Suprapubic skin (tissue), 4 donors: ENCODE measurements around the gene CFLAR. TPM values are rescaled to one million over a fixed set of nuclear protein-coding genes. Genes with fewer than 3 reads are reported as not detected.

Experiments
- DNase-seq, 2 donors: peaks; one replicate each; pipeline ENCODE4 v3.0.0-alpha.2; 2019; ENCODE audit warnings: low spot score in 2 of 2
- H3K27ac ChIP-seq: fragments of 200-600 bp; sonication (generic); one replicate; pipeline ENCODE4 v1.5.1; 2019
- H3K27me3 ChIP-seq: fragments of 200-600 bp; sonication (generic); one replicate; pipeline ENCODE4 v1.5.1; 2019
- H3K36me3 ChIP-seq: fragments of 200-600 bp; sonication (generic); one replicate; pipeline ENCODE4 v1.5.1; 2019
- H3K4me1 ChIP-seq: fragments of 200-600 bp; sonication (generic); one replicate; pipeline ENCODE4 v1.5.1; 2019
- H3K4me3 ChIP-seq: fragments of 200-600 bp; sonication (generic); one replicate; pipeline ENCODE4 v1.5.1; 2019; ENCODE audit warnings: mild to moderate bottlenecking
- H3K9me3 ChIP-seq: fragments of 200-600 bp; sonication (generic); one replicate; pipeline ENCODE4 v1.5.1; 2019
- CTCF ChIP-seq, 2 donors: fragments of 200-600 bp in 1 of 2; fragments of 450-650 bp in 1 of 2; sonication (generic) in 1 of 2; IDR thresholded peaks; one replicate each; pipeline ENCODE4 v1.5.1; 2016 to 2019; ENCODE audit warnings: antibody characterized with exemption in 2 of 2, mild to moderate bottlenecking in 1 of 2, moderate library complexity in 1 of 2
- EP300 ChIP-seq: sonication (generic); formaldehyde crosslinking; IDR thresholded peaks from one replicate; pipeline ENCODE4 v1.6.1; 2017; ENCODE audit warnings: antibody characterized with exemption
- POLR2A ChIP-seq, 2 donors: fragments of 450-650 bp; IDR thresholded peaks; one replicate each; pipeline ENCODE4 v1.6.1; 2017; ENCODE audit warnings: antibody characterized with exemption in 2 of 2, mild to moderate bottlenecking in 2 of 2, moderate library complexity in 2 of 2
- POLR2AphosphoS5 ChIP-seq, 3 donors: sonication (generic); formaldehyde crosslinking; IDR thresholded peaks; one replicate each; pipeline ENCODE4 v1.6.1; 2017; ENCODE audit warnings: antibody characterized with exemption in 3 of 3
- WGBS: methylation state at CpG from one replicate; pipeline ENCODE4 v1.1.5; 2018; 5-methylcytosine and 5-hydroxymethylcytosine counted together
- total RNA-seq, 4 donors: library from RNA; depleted of rRNA; stranded (reverse); fragments of >200 nt; gene quantifications; one replicate each; pipeline ENCODE4 v1.1.0, GENCODE V29; 2016

CFLAR gene
- total RNA-seq, 4 donors from 2014 or later: 116 to 250 (median 147) TPM

GRCh38 chr2:201200345-201200744 is 84.4 kb downstream of the CFLAR start:
- WGBS: 74% methylated on average over 8 of the region's 8 CpGs
- Histone ChIP-seq H3K4me1 (no peaks in the 10 kb centered on the region), H3K27ac (no peak overlapping the region), H3K9me3 (no peaks in the 10 kb centered on the region), H3K27me3 (no peaks in the 10 kb centered on the region), H3K36me3 (peaks cover 15% of the 10 kb centered on the region), H3K4me3 (no peak overlapping the region)
- no peak for DNase-seq
- no peak for TF ChIP-seq POLR2A (IDR thresholded peaks at IDR 0.05)
- TF ChIP-seq CTCF (IDR thresholded peaks at IDR 0.05): no peak
- TF ChIP-seq EP300: no peak
- no peak for TF ChIP-seq POLR2AphosphoS5 (IDR thresholded peaks at IDR 0.05)

DNA sequence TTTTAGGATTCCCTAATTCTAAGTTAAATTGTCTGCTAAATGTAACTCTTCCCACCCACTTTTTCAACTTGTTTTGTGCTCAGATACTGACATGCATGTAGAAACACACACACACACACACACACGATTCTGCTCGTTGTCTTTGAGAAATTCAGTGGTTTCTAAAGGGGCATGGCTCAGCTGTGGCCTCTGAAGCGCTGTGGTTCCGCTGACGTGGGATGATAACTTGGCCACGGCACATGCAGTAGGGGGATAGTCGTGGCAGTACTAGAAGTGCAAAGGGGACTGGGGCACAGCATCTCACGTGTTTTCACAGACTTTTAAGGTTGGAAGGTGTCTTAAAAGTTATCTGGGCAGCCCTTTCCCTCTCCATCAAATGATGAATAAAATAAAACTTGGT is 85.4 kb downstream of the CFLAR start:
- no peaks in the 10 kb centered on the region for H3K9me3 ChIP-seq
- 94% methylated on average over 8 of the region's 8 CpGs for WGBS
- H3K27ac ChIP-seq: no peak overlapping the region
- H3K36me3 ChIP-seq: peaks cover 5% of the 10 kb centered on the region
- H3K27me3 ChIP-seq: no peaks in the 10 kb centered on the region
- DNase-seq: no peak
- TF ChIP-seq CTCF (IDR thresholded peaks at IDR 0.05): no peak
- TF ChIP-seq POLR2AphosphoS5 (IDR thresholded peaks at IDR 0.05): no peak
- no peak for TF ChIP-seq EP300
- no peak for TF ChIP-seq POLR2A (IDR thresholded peaks at IDR 0.05)
- H3K4me1 ChIP-seq: no peaks in the 10 kb centered on the region
- H3K4me3 ChIP-seq: no peak overlapping the region

GRCh38 chr2:201203916-201204654 is 88.1 kb downstream of the CFLAR start:
- Histone ChIP-seq H3K4me1 (no peaks in the 10 kb centered on the region), H3K36me3 (peaks cover 4% of the 10 kb centered on the region), H3K27ac (no peak overlapping the region), H3K27me3 (no peaks in the 10 kb centered on the region), H3K9me3 (no peaks in the 10 kb centered on the region), H3K4me3 (no peak overlapping the region)
- no peak for DNase-seq
- WGBS: 59% methylated on average over 6 of the region's 6 CpGs
- TF ChIP-seq CTCF (IDR thresholded peaks at IDR 0.05) (no peak), POLR2A (IDR thresholded peaks at IDR 0.05) (no peak), EP300 (no peak), POLR2AphosphoS5 (IDR thresholded peaks at IDR 0.05) (no peak)

GRCh38 chr2:201204655-201205514 is 88.9 kb downstream of the CFLAR start:
- Histone ChIP-seq H3K27me3 (no peaks in the 10 kb centered on the region), H3K36me3 (peaks cover 6% of the 10 kb centered on the region), H3K9me3 (no peaks in the 10 kb centered on the region), H3K4me1 (no peaks in the 10 kb centered on the region), H3K27ac (no peak overlapping the region), H3K4me3 (no peak overlapping the region)
- no peak for DNase-seq
- no peak for TF ChIP-seq POLR2AphosphoS5 (IDR thresholded peaks at IDR 0.05)
- TF ChIP-seq EP300: no peak
- TF ChIP-seq POLR2A (IDR thresholded peaks at IDR 0.05): no peak
- TF ChIP-seq CTCF (IDR thresholded peaks at IDR 0.05): no peak
- 87% methylated on average over 9 of the region's 9 CpGs for WGBS

DNA sequence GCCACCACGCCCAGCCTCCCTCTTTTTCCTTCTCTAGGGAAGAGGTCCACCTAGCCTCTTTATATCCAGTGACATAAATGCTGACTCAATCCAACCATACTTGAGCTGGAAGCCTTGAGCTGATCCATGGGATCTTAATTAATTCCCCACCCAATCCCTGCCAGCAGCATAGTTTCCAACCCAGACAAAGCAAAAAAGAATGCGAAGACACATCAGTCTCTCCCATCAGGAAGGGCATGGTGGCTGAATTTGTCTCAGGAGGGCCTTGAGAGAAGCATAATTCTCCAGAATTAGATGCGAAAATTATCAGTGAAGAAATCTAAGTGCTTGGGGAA is 89.5 kb downstream of the CFLAR start:
- Histone ChIP-seq H3K4me1 (no peaks in the 10 kb centered on the region), H3K4me3 (no peak overlapping the region), H3K36me3 (peaks cover 7% of the 10 kb centered on the region), H3K9me3 (no peaks in the 10 kb centered on the region), H3K27me3 (no peaks in the 10 kb centered on the region), H3K27ac (no peak overlapping the region)
- no peak for DNase-seq
- 53% methylated on average over 3 of the region's 3 CpGs for WGBS
- TF ChIP-seq CTCF (IDR thresholded peaks at IDR 0.05): no peak
- TF ChIP-seq POLR2AphosphoS5 (IDR thresholded peaks at IDR 0.05): no peak
- TF ChIP-seq EP300: no peak
- no peak for TF ChIP-seq POLR2A (IDR thresholded peaks at IDR 0.05)
